NCI-H2196 (cell line): Measurements from ENCODE around the gene TCF19.
A peak's percentile ranks its signal among the peaks of the same experiment; 100 is the strongest.

ENCODE experiments used
- DNase-seq: peaks from one replicate; lab custom pipeline; 2025; ENCODE audit not compliant: unreplicated experiment; lab: John Stamatoyannopoulos, UW

TCF19 gene, protein sequence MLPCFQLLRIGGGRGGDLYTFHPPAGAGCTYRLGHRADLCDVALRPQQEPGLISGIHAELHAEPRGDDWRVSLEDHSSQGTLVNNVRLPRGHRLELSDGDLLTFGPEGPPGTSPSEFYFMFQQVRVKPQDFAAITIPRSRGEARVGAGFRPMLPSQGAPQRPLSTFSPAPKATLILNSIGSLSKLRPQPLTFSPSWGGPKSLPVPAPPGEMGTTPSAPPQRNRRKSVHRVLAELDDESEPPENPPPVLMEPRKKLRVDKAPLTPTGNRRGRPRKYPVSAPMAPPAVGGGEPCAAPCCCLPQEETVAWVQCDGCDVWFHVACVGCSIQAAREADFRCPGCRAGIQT

DNA sequence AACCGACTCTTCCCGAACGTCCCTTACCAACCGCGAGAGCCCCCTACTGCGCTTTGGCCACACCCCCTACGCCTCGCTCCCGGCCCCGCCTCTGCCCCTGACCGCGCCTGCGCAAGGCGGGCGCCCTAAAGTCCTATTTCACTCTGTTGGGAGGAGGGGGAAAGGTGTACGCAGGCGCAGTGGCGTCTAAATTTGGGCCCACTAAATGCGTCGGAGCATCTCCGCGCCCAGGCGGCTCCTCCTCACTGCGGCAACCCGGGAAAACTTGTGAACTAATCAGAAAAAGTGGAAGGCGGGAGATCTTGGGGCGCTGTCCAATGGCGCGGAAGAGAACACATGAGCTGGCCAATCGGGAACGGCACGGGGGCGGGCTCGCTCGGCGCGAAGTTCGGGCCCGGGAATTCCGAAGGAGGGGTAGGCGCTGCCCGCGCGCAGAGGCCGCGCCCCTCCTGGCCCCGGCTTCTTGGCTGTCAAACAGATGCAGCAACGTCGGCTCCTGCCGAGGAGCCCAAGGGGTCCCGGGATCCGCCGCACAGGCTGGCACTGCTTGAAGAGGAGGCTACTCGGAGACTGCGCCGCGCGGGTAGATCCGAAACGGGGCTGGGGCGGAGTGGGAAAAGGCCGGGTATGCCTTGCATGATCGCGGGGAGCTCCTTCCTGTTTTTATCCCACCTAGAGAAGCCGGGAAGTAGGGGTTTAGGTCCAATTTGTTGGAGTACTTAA, at the start of gene TCF19:
Gene TCF19, plus strand, starts transcription at position 450 of the 723 bp plus-strand sequence. CDS start 881 bp downstream, outside the sequence.
- DNase-seq = peak; percentile 98

DNA sequence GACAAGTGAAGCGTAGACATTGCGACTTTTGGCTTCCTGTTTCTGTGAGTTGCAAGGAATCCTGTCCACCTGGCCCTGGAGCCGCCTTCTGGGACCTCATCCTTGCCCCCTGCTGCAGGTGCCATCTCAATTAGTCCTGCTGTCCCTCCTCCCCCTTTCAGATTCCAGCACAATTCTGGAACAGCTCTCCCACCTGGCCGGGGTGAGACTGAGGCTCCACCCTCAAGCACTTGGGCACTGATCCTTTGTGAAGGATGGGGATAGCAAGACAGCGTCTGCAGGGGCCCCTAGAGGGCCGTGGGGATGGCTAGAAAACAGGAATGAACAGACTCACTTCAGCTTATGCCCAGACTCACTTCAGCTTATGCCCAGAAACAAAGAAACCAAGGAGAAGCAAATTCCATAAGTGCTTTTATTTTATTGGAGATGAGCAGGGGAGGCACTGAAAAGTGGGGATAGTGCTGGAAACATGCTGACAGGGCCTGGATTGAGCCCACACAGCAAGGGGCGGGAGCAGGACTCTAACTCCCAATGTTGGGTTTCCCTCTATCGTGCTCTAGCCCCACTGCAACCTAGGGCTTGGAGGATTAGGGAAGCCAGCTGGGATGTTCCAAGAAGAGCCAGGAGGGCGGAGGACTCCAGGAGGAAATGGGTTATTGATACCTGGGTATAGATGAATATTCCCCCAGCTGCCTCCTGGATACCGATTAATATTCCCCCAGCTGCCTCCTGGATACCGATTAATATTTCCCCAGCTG, 47.4 kb upstream of the TCF19 start:
- DNase-seq = no peak

DNA sequence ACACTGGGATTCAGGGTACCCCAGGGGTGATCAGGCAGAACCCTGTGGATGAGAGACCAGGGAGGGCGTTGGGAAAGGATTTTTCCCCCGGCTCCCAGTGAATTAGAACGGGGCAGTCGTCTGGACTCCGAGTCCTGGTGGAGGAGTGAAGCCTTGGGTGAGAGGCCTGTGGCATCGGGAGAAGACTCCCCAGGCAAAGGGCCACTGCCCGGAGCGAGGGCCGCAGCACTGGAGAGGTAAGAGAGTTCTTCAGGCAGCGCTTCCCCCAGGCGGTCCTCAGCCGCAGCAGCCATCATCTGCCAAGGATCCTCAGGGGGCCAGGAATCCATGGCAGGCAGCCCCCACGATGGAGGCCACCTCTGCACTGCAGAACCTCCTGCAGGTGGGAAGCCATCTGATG, 46.7 kb upstream of the TCF19 start:
- no peak for DNase-seq

DNA sequence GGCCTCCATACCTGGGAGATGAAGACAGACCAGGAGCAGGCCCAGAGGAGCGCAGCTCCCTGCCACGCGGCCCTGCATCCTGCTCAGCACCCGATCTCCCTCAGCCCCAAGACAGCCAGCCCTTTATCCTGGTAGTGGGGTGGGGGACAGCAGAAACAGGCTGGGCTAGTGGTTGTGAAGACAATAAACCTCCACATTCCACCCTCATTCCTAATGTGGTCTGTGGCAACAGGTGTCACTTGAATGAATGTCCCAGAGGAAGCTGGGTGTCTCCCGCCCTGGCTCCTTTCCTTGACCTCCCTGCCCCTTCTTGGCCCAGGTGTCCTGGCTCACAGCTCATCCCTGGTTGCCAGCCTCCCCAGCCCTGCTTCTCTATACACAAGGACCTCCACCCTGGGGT, 45.9 kb upstream of the TCF19 start, which contains the start of gene C6orf15:
Gene C6orf15, minus strand, starts transcription at position 98 of the 400 bp plus-strand sequence. Its CDS starts 20 bp downstream, at position 78.
- no peak for DNase-seq

DNA sequence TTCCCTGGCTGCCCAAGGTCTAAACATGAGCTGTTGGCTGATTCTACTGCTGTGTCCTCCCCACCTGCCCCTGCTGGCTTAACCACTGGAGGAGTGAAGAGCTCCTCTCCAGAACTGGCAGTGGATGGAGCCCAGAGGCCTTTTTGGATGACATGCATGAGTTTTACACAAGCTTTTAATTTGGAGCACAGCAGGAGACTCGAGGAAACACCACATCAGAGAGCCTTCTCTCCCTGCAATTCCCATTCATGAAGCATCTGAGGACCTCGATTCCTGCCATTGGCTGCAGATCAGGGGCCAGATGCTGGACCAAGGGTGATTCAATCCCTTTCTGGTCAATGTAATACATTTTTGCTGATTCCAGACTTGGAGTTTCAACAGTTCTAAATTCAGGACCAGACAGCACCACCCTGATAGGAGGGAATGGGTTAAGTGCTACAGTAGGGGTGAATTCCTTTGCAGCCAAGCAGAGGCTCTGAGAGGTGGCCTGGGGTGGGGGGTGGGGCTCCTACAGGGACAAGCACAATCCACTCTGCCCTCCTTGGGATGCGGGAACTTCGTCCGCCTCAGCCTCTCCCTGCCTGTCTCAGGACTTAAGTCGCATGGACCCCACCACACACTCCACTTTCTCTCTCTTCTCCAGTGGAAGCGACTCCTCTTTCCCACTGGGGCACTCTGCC, 44.4 kb upstream of the TCF19 start:
- no peak for DNase-seq

DNA sequence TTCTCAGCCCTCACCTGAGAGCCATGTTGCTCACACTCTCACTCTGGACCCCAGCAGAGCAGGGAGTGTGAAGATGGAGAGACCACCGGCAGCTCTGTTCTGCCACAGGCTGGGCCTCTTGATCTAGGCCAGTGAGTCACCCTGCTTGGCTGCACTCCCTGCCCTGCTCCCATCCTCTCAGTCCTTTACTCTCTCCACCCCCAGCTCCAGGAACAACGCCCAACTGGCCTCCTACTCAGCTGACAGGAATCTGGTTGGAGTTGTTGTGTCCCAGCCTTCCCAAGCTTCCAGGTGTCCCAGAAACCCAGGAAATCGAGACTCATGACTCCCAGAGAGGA, 43.9 kb upstream of the TCF19 start, which contains the start of gene PSORS1C1:
Gene PSORS1C1, plus strand, starts transcription at position 260 of the 338 bp plus-strand sequence. CDS start 14,833 bp downstream, outside the sequence.
- DNase-seq = no peak

DNA sequence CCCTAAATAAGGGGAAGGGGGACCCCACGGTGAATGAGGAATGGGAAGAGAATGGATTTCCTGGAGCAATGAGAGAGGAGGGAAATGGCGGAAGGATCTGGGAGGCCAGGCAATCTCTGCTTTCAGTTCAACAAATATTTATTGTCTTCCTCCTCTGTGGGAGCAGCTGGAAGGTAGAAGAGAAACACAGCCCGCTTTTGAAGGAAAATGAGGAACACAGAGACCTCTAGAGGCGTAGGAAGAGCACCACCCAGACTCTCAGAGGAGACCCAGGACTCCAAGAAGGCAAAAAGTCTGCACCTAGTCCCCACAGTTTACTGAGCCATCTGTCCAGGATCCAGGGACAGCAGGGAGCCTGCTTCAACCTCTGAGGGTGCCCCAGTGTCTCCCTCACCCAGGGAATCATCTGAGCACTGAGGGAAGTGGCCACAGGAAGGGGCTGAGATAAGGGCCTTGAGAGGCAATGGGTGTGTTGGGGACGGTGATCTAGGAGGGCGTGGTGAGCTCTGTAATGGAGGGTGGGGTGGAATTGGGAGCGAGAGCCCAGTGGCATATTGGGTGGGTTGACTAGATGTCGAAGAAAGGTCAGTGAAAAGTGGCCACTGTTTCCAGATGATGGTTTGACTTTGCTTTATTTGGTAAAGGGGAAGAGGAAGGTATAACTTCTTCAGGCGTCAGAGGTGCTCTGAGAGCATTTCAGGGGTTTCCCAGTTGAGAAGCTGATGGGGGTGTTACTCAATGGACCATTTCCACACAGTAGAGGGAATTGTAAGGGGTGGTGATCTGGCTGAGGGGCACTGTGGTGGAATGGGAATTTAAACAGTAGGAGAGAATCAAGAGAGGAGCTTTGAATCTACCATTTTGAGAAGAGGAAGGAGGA, 43.2 kb upstream of the TCF19 start:
- DNase-seq = no peak

DNA sequence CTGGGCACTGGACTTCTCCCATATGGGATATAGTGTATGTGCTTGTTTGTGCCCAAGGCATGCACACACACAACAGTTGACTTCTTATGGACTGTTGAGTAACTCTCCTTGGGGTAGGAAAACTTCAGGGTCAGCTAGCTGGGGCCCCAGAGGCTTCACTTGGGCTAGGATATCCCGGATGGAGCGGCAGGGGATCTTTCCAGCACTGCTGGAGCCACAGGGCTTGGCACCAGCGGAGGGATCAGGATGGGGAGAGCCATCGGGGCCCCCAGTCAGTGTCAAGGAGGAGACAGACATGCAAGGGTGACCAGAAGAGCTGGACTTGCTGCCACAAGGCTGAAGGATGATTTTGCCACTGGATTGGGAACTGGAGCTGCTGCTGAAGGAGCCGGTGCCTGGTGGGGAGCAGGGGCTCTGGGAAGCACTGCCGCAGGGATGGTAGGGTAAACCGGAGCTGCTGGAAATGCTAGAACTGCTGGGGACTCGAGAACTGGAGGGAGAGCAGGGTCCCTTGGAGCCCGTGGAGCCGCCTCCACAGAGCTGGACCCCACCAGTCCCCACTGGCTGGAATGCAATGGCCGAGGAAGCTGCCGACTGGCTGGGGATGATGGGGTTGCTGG, 42.3 kb upstream of the TCF19 start:
- no peak for DNase-seq

DNA sequence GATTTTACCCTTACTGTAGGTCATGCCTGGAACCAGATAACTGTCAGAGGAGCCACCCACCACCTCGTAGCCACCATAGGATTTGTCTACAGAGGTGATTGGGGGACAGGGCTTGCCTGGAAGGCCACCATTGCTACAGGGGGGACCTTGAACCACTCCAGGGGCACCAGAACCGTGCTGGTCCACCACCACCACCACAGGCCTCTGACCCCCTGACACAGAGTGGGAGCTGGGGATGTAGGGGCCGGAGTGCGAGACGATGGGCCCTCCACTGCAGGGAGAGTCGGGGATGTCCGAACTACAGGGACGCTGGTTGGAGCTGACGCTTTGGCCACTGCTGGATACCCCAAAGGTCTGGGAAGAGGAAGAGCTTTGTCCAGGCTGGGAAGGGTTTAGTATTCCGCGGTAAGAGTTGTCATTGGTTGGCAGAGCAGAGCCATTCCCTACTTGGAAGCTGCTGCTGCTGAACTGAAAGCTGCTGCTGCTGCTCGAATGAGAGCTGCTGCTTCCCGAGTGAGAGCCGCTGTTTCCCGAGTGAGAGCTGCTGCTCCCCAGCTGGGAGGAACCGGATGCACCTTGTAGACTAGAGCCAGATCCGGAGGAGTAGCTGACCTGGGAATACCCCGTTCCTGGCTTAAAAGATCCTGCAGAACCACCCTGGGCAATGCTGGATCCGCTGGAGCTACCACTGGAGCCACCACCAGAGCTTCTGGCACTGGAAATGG, 41.6 kb upstream of the TCF19 start:
- no peak for DNase-seq

DNA sequence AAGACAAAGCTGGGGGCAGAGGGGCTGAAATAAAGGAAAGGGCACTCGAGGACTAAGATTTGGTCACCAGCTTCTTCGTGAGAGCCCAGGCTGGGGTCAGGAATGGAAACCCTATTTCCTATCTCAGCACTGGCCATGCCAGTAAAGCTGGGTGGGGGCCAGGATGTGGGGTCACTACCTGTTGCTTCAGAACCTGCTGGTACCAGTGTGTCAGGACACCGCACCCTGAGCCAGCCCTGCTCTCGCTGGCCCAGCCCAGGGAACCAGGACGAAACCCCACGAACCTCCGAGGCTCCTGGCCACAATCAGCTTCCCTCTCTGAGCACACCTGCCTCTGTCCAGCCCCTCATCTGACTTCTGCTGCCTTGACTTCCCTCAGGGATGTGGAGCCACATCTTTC, 40.2 kb upstream of the TCF19 start:
- DNase-seq = no peak

DNA sequence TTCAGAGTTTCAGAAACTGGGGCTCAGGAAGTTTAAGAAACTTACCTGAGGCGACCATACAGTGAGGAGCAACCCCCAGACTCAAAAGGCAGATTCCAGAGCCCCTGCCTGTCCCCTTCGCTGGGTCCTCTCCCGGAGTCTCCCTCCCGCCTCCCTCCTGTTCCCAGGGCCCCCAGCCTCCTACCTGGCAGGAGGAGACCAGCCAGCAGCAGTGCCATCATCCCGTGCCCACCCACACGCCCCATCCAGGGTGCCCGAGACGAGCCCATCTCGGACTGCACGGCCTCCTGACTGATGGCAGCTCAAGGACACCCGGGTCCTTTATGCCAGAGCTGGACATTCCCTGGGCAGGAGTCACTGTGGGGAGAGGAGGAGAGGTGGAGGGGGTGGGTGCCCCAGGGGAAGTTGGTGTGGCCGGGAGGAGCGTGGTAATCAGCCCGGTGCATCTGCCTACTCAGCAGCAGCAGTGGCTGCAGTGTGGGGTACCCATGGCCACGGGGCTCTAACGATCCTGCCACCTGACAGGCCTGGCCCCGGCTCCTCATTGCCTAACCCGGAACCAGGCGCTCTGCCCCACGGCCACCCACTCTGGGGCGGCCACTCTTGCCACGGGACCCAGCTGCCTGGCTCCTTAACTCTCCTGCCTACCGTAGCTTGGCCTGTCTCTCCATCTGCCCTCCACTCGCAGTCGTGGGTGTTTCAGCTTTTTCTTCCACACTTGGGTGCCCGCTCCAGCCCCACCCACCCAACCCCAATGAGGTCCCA, 38.1 kb upstream of the TCF19 start, which contains the start of gene CDSN:
Gene CDSN, minus strand, starts transcription at position 296 of the 765 bp plus-strand sequence. Its CDS starts 27 bp downstream, at position 269.
- no peak for DNase-seq

DNA sequence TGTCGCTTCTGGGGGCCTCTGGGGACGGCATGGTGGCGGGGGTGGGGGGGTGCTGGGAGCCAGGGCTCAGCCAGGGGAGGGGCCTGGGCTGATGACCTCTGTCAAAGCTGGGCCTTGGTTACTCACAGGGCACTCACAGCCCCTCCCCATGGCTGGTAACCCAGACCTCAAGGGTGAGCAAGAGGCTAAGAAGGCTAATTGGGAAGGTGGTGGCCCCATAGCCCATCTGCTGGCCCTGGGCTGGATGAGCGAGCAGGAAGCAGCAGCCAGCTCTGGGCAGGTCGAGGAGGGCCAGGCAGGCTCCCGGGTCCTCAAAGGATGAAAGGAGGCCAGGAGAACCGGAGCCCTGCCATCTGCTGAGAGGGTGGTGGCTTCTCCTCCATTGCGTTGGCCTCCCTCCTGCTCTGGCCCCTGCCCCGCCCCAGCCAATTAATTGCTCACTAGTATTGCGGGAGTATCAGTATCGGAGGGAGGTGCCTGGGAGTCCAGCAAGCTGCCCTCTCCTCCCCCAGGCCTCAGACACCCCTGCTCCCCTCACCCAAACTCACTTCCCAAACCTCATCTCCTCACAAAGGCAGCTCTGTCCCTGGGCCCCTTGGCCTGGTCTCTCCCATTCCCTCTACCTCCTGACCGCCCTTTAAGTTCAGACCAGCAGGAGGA, 37.1 kb upstream of the TCF19 start:
- DNase-seq = no peak

DNA sequence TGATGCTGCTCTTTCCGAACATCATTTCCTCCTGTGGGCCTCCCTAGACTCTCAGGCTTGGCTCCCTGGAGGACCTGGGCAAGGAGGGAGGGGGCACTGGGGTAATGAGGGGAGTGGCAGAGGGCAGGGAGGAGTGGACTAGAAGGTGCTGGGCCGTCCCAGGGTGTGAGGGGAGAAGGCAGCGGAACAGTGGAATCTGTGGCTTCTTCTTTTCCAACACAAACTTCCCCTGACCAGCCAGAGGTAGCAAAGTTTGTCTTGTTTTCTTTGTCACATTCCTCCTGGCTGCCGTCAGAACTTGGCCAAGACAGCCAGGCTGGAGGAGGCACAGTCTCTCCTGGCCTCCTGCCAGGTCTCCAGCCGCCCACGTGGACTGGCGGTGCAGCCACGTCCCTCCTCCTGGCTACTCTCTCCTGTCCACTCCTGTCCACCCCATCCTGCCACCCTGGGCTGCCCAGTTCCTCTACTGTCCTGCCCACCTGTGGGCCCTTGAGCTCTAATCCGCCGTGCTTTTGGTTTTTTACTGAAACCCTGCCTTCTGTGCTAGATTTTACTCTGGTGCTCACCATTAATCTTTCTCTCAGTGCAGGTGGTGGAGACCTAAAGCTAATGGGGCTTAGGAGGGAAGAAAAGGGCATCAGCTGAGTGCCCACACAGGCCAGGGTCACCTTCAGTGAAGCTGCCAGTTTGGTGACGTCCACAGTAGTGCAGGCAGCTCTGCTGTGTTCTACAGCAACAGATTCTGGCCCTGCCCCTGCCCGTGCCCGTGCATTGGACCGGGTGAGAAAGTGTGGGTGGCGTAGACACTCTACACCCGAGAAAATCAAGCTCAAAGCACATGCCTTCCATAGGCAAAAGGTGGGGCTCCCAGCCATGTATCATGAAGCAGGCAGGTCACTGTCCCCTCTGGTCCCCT, 35.3 kb upstream of the TCF19 start:
- DNase-seq = peak; percentile 65

DNA sequence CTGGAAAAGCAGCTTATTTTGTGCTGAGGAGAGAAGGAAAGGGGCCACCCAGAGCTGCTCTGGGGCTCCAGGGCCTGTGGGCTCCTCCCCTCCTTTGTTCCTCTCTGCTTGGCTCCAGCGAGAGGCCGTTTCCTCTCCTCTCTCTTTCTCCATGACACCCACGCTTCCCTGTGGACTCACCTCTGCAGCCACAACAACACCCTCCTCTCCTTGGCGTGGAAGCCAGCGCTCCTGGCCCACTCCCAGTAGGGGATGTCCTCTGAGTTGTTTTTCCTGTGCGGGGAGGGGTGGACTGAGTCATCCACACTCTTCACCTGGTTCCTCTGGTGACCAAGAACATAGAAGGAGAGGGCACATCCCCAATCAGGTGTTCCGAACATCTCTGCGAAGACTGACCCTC, 33.2 kb upstream of the TCF19 start:
- DNase-seq = peak; percentile 33

DNA sequence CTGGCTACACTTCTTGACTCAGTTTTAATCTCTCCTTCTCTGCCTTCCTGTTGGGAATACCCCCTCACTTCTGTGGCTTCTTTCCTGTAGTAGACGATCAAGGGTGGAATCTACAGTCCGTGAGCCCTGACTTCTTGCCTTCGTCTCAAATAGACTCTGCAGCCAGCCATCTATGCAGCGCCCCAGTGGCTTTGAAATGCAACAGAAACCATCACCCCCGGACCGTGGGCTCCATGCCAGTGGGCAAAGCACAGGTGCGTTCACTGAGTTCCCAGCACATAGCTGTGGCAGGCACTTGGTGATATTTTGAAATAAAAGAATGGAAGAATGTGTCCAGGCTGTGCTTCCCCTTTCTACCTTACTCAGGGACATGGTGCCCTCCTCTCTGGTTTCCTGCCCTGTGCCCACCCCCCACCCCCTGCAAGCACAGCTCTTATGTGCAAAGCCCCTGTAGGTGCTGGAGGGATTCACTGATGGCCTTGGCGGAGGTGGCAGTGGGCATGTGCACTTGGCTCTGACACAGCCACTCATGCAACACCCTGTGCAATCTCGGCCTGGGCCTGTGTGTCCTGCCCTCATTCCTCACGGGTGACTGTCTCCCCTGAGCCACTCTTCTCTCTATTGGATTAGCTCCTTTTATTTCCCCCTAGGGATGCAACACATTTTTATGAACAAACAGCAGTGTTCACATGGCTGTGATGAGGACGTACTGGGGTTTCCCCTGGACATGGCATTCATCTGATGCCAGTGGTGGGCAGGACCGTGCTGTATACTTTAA, 32.6 kb upstream of the TCF19 start:
- no peak for DNase-seq
